GM23248 (cell line): ENCODE data around the gene P2RX1. TPM values are rescaled to one million over a fixed set of nuclear protein-coding genes. Genes with fewer than 3 reads are reported as not detected.

Source experiments
- DNase-seq: peaks from one replicate; pipeline ENCODE4 v3.0.0-alpha.2; 2015
- H2AFZ ChIP-seq: fragments of 200-600 bp; sonication (generic); 2 replicates; pipeline ENCODE4 v1.6.1; 2016; ENCODE audit warnings: antibody characterized with exemption
- H3F3A ChIP-seq: fragments of 200-600 bp; sonication (generic); 2 replicates; pipeline ENCODE4 v1.6.1; 2016; ENCODE audit warnings: mild to moderate bottlenecking, antibody characterized with exemption, mixed run types; ENCODE audit not compliant: insufficient read depth
- H3K27ac ChIP-seq: fragments of 200-600 bp; sonication (generic); 2 replicates; pipeline ENCODE4 v1.5.1; 2016; ENCODE audit warnings: mild to moderate bottlenecking
- H3K27me3 ChIP-seq: fragments of 200-600 bp; sonication (generic); replicated peaks from 2 replicates; pipeline ENCODE4 v1.6.1; 2016; ENCODE audit warnings: mild to moderate bottlenecking; ENCODE audit not compliant: insufficient read depth
- H3K36me3 ChIP-seq: fragments of 200-600 bp; sonication (generic); 2 replicates; pipeline ENCODE4 v1.6.1; 2016; ENCODE audit warnings: low read depth, mild to moderate bottlenecking
- H3K4me1 ChIP-seq: fragments of 200-600 bp; sonication (generic); 2 replicates; pipeline ENCODE4 v1.6.1; 2016; ENCODE audit warnings: mild to moderate bottlenecking; ENCODE audit not compliant: insufficient read depth
- H3K4me2 ChIP-seq: fragments of 200-600 bp; sonication (generic); one replicate; pipeline ENCODE4 v1.6.1; 2016; ENCODE audit warnings: mild to moderate bottlenecking; ENCODE audit not compliant: unreplicated experiment
- H3K4me3 ChIP-seq: fragments of 200-600 bp; sonication (generic); 2 replicates; pipeline ENCODE4 v1.5.1; 2016; ENCODE audit warnings: mild to moderate bottlenecking
- H3K79me2 ChIP-seq: fragments of 200-600 bp; sonication (generic); 2 replicates; pipeline ENCODE4 v1.6.1; 2016; ENCODE audit warnings: mild to moderate bottlenecking; ENCODE audit not compliant: insufficient read depth
- H3K9ac ChIP-seq: fragments of 200-600 bp; sonication (generic); 2 replicates; pipeline ENCODE4 v1.6.1; 2016; ENCODE audit warnings: mild to moderate bottlenecking
- H3K9me2 ChIP-seq: fragments of 200-600 bp; sonication (generic); 2 replicates; pipeline ENCODE4 v1.6.1; 2016; ENCODE audit warnings: mixed run types, mild to moderate bottlenecking, moderate library complexity; ENCODE audit not compliant: insufficient read depth
- H3K9me3 ChIP-seq: fragments of 200-600 bp; sonication (generic); one replicate; pipeline ENCODE4 v1.6.1; 2017; ENCODE audit warnings: low read depth
- H4K20me1 ChIP-seq: fragments of 200-600 bp; sonication (generic); 2 replicates; pipeline ENCODE4 v1.6.0; 2016; ENCODE audit not compliant: insufficient read depth
- EZH2 ChIP-seq: fragments of 200-600 bp; sonication (generic); IDR thresholded peaks from 2 replicates; pipeline ENCODE4 v1.6.1; 2018; ENCODE audit warnings: antibody characterized with exemption, mild to moderate bottlenecking; ENCODE audit not compliant: insufficient read depth, poor library complexity, severe bottlenecking
- EZH2phosphoT487 ChIP-seq: fragments of 200-600 bp; sonication (generic); IDR thresholded peaks from 2 replicates; pipeline ENCODE4 v1.6.1; 2018; ENCODE audit warnings: antibody characterized with exemption, moderate library complexity, mild to moderate bottlenecking, low read depth; ENCODE audit not compliant: insufficient read depth
- WGBS, 2 experiments: methylation state at CpG; one replicate each; pipeline ENCODE4 v1.1.6; 2015 to 2017; ENCODE audit warnings: low lambda C conversion rate in 2 of 2, low coverage in 1 of 2; ENCODE audit errors: missing lambda C conversion rate in 2 of 2; 5-methylcytosine and 5-hydroxymethylcytosine counted together
- in situ Hi-C: fragments of 300-500 bp; cut with MboI; formaldehyde crosslinking; loops from 2 replicates; pipeline ENCODE4 v1.15.0; 2020
- polyA plus RNA-seq: library from polyadenylated mRNA; unstranded; fragments of >200 nt; fragmentation: Nextera tagmentation; extraction: Ambion mirVana; gene quantifications from 2 replicates; pipeline ENCODE4 v1.2.1, GENCODE V29; 2016
- total RNA-seq: library from RNA; depleted of rRNA; stranded (reverse); fragments of >200 nt; shearing (Covaris generic); gene quantifications from 2 replicates; pipeline ENCODE4 v1.2.3, GENCODE V29; 2014

P2RX1 gene
- total and polyA plus RNA-seq, 2 experiments from 2014 or later = not detected

- Histone ChIP-seq H3K9me3 (no peaks in the 10 kb centered on the region), H3K9me2 (no peaks in the 10 kb centered on the region), H3K79me2 (no peaks in the 10 kb centered on the region), H3K4me2 (no peak overlapping the region), H4K20me1 (no peaks in the 10 kb centered on the region), H3K27me3 (no peaks in the 10 kb centered on the region), H3F3A (no peaks in the 10 kb centered on the region), H3K36me3 (no peaks in the 10 kb centered on the region), H2AFZ (no peak overlapping the region), H3K27ac (no peak overlapping the region), H3K4me1 (peaks cover 9% of the 10 kb centered on the region; the same call in 1 of the 2 replicates), H3K4me3 (no peak overlapping the region), H3K9ac (no peak overlapping the region)
- in situ Hi-C loops = no loop called here
- TF ChIP-seq EZH2phosphoT487 (no peak), EZH2 (no peak)
- 98 to 99% methylated on average over 8 of the region's 8 CpGs for WGBS, 2 experiments
- no peak for DNase-seq
Observed at GRCh38 chr17:3877220-3877619, 39.0 kb downstream of the P2RX1 start.

GRCh38 chr17:3875317-3875716, 40.9 kb downstream of the P2RX1 start:
- no peaks in the 10 kb centered on the region for H3K9me2 ChIP-seq
- no peaks in the 10 kb centered on the region for H4K20me1 ChIP-seq
- DNase-seq = no peak
- no peak overlapping the region for H3K9ac ChIP-seq
- whole genome bisulfite sequencing, 2 experiments = 88 to 90% methylated on average over 7 of the region's 7 CpGs
- no peak overlapping the region for H3K4me2 ChIP-seq
- in situ Hi-C loops = no loop called here
- H3K27me3 ChIP-seq = no peaks in the 10 kb centered on the region
- peaks cover 9% of the 10 kb centered on the region; the same call in 1 of the 2 replicates for H3K4me1 ChIP-seq
- H2AFZ ChIP-seq = no peak overlapping the region
- TF ChIP-seq EZH2 (no peak), EZH2phosphoT487 (no peak)
- H3K4me3 ChIP-seq = no peak overlapping the region
- no peaks in the 10 kb centered on the region for H3K79me2 ChIP-seq
- no peaks in the 10 kb centered on the region for H3K9me3 ChIP-seq
- no peaks in the 10 kb centered on the region for H3F3A ChIP-seq
- no peak overlapping the region for H3K27ac ChIP-seq
- no peaks in the 10 kb centered on the region for H3K36me3 ChIP-seq

GRCh38 chr17:3873862-3874261, 42.4 kb downstream of the P2RX1 start:
- no peak for DNase-seq
- Histone ChIP-seq H3K4me3 (no peak overlapping the region), H3K36me3 (no peaks in the 10 kb centered on the region), H3K4me2 (no peak overlapping the region), H3K9me2 (no peaks in the 10 kb centered on the region), H4K20me1 (no peaks in the 10 kb centered on the region), H3K27me3 (no peaks in the 10 kb centered on the region), H3K79me2 (no peaks in the 10 kb centered on the region), H2AFZ (no peak overlapping the region), H3K27ac (no peak overlapping the region), H3K9ac (no peak overlapping the region), H3F3A (no peaks in the 10 kb centered on the region), H3K4me1 (no peaks in the 10 kb centered on the region), H3K9me3 (no peaks in the 10 kb centered on the region)
- in situ Hi-C loops = no loop called here
- TF ChIP-seq EZH2phosphoT487 (no peak), EZH2 (no peak)
- 94 to 97% methylated on average over 10 of the region's 10 CpGs for WGBS, 2 experiments

GRCh38 chr17:3870871-3871306, 45.4 kb downstream of the P2RX1 start:
- TF ChIP-seq EZH2phosphoT487 = no peak
- Histone ChIP-seq H3K79me2 (no peaks in the 10 kb centered on the region), H3K9me3 (no peaks in the 10 kb centered on the region), H2AFZ (no peak overlapping the region), H3K27ac (no peak overlapping the region), H3K36me3 (no peaks in the 10 kb centered on the region), H3K9me2 (no peaks in the 10 kb centered on the region), H3K27me3 (no peaks in the 10 kb centered on the region), H3K4me1 (no peaks in the 10 kb centered on the region), H3K4me3 (no peak overlapping the region), H3K9ac (no peak overlapping the region), H4K20me1 (no peaks in the 10 kb centered on the region), H3K4me2 (no peak overlapping the region), H3F3A (no peaks in the 10 kb centered on the region)
- in situ Hi-C loops = no loop called here
- DNase-seq = no peak
- WGBS, 2 experiments = 86 to 87% methylated on average over 11 of the region's 11 CpGs

- H3F3A ChIP-seq = no peaks in the 10 kb centered on the region
- H2AFZ ChIP-seq = no peak overlapping the region
- H3K9ac ChIP-seq = no peak overlapping the region
- in situ Hi-C loops = no loop called here
- WGBS, 2 experiments = 82 to 83% methylated on average over 11 of the region's 11 CpGs
- no peak overlapping the region for H3K4me2 ChIP-seq
- no peak for DNase-seq
- no peaks in the 10 kb centered on the region for H3K9me2 ChIP-seq
- no peak for TF ChIP-seq EZH2phosphoT487
- no peak for TF ChIP-seq EZH2
- no peaks in the 10 kb centered on the region for H3K36me3 ChIP-seq
- H3K27ac ChIP-seq = no peak overlapping the region
- H3K4me3 ChIP-seq = no peak overlapping the region
- H3K27me3 ChIP-seq = no peaks in the 10 kb centered on the region
- H3K79me2 ChIP-seq = no peaks in the 10 kb centered on the region
- no peaks in the 10 kb centered on the region for H4K20me1 ChIP-seq
- H3K4me1 ChIP-seq = peaks cover 9% of the 10 kb centered on the region; the same call in 1 of the 2 replicates
- H3K9me3 ChIP-seq = no peaks in the 10 kb centered on the region
Observed at GRCh38 chr17:3867606-3868005, 48.7 kb downstream of the P2RX1 start.
